Urinary bladder (tissue), 4 donors: Measurements from ENCODE around the gene CATSPER3. TPM values are rescaled to one million over a fixed set of nuclear protein-coding genes. Genes with fewer than 3 reads are reported as not detected.
A peak's percentile ranks its signal among the peaks of the same experiment; 100 is the strongest.

Experiments used
- DNase-seq: peaks from one replicate; pipeline ENCODE4 v3.0.0-alpha.2; 2015; ENCODE audit errors: extremely low spot score
- H3K27ac ChIP-seq: one replicate; pipeline ENCODE4 v1.5.1; 2013; ENCODE audit warnings: low read depth, mild to moderate bottlenecking, moderate library complexity
- H3K36me3 ChIP-seq: one replicate; pipeline ENCODE4 v1.6.1; 2013; ENCODE audit warnings: mild to moderate bottlenecking, moderate library complexity; ENCODE audit not compliant: insufficient read depth
- H3K4me1 ChIP-seq: one replicate; pipeline ENCODE4 v1.6.1; 2013; ENCODE audit warnings: mild to moderate bottlenecking, moderate library complexity; ENCODE audit not compliant: insufficient read depth
- H3K4me3 ChIP-seq: one replicate; pipeline ENCODE4 v1.5.1; 2013; ENCODE audit warnings: low read depth, low read length
- WGBS: extraction: QIAGEN DNeasy Blood & Tissue Kit; methylation state at CpG from one replicate; pipeline ENCODE4 v1.1.7; 2013; 5-methylcytosine and 5-hydroxymethylcytosine counted together
- polyA plus RNA-seq: library from polyadenylated mRNA; stranded (reverse); fragments of 200-250 nt; gene quantifications from one replicate; pipeline ENCODE4 v1.2.3, GENCODE V29; 2013
- total RNA-seq: library from RNA; depleted of rRNA; stranded (reverse); fragments of >200 nt; gene quantifications from one replicate; pipeline ENCODE4 v1.2.3, GENCODE V29; 2014
- donor health status: healthy with polysubstance abuse.
- donor health status: healthy.

The CATSPER3 gene
- total and polyA plus RNA-seq, 2 donors: 0.72 TPM; not detected in 1

DNA sequence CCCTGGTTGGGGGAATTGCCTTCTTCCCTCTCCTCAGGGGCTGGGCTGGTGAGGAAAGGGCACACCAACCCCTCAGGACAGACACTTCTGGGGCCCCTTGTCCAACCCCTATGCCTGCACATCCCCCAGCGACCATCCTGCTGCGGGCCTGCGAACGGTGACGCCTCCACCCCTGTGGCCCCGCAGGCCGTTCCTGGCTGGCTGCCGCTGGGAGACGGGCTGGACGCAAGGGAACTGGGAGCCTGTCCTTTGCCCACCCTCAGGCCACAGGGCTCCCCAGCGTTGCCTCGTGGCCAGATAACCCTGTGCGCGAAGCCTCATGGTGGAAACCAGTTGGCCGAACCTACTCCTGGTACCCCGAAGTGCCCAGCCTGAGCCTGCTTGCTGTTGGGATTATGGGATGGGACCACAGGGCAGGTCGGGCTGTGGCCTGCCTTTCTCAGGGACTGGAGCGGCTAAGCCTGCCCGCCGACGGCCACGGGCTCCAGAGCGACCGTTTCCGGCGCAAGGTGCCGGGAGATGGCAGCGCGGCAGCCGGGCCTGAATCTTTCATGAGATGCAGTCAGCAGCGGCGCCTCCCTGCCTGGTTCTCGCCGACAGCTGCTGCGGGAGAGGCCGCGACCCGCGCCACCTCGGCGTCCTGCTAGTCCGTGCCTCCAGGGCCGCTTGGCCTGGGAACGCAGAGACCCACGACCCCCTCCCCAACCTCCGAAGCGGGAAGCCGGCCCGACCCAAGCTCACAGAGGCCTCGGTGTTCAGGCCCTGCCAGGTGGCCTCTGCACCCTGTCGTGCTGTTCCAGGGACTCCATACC, 72.8 kb downstream of the CATSPER3 start:
- peak overlapping the region; percentile 69 for H3K4me3 ChIP-seq

DNA sequence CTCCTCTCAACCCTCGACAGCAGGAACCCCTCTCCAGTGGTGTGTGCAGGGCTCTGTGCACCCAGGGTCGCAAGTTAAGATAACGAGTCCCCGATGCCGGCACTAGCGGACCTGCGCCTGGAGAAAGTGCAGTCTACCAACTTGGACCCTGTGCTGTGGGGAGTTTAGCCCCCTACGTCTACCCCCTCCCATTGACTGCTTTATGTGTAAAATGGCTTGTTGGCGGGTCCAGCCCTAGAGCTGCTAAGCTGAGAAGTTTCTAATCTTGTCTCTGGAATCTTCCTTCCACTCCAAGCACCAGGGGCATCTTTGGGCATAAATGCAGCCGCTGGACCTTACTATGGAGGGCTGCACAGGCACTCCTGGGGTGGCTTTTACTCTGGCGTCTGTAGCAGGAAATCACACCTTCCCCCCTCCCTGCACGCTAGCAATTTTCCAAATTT, 73.5 kb downstream of the CATSPER3 start:
- Histone ChIP-seq H3K27ac (no peak overlapping the region), H3K4me1 (no peaks in the 10 kb centered on the region), H3K4me3 (no peak overlapping the region), H3K36me3 (no peaks in the 10 kb centered on the region)
- WGBS: 56% methylated on average over 12 of the region's 12 CpGs
- DNase-seq: no peak

More for the DNA sequence above, 72.8 kb downstream of the CATSPER3 start:
- DNase-seq: no peak
- WGBS: 29% methylated on average over 51 of the region's 51 CpGs
- Histone ChIP-seq H3K4me1 (no peaks in the 10 kb centered on the region), H3K27ac (peak overlapping the region; percentile 19), H3K36me3 (no peaks in the 10 kb centered on the region)

DNA sequence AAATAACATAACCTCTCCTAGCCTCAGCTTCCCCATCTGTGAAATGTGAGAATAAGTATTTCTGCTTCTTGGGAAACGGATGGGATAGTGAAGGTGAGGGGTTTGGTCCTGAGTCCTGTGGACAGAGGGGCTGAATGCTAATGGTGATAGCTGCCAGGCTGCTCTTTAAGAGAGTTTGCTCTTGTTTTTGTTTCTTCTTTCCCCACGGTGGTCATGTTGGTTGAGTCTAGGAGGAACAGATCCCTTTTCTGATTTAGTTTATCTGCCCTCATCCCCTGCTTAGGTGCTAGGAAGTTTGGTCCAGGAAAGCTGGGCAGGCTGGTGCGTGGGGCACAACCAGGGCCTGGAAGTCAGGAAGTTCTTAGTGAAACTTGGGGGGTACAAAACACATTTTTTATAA, 74.0 kb downstream of the CATSPER3 start:
- H3K4me3 ChIP-seq: no peak overlapping the region
- no peak for DNase-seq
- no peaks in the 10 kb centered on the region for H3K36me3 ChIP-seq
- no peaks in the 10 kb centered on the region for H3K4me1 ChIP-seq
- 79% methylated on average over 3 of the region's 3 CpGs for whole genome bisulfite sequencing
- H3K27ac ChIP-seq: no peak overlapping the region

DNA sequence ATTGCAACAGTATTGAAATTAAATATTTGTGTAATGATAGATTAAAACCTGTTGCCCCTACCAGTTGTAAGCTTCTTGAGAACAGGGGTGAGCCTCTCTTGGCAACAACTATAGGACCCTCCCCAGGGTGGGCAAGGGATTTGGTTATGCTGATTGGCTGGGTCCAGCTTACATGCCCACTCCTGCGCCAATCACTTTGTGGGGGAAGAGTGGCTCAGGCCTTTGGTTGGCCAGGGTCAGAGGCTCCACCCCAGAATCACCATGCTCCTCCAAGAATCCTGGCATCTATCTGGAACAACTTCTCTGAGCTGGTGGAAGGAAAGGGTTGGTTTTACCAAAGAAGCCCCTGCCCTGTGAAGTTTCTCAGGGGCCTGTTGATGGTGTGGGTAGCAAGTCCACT, 74.9 kb downstream of the CATSPER3 start:
- Histone ChIP-seq H3K36me3 (no peaks in the 10 kb centered on the region), H3K4me1 (no peaks in the 10 kb centered on the region), H3K27ac (no peak overlapping the region), H3K4me3 (no peak overlapping the region)
- 95% methylated on average over 1 of the region's 1 CpG for WGBS
- DNase-seq: no peak

DNA sequence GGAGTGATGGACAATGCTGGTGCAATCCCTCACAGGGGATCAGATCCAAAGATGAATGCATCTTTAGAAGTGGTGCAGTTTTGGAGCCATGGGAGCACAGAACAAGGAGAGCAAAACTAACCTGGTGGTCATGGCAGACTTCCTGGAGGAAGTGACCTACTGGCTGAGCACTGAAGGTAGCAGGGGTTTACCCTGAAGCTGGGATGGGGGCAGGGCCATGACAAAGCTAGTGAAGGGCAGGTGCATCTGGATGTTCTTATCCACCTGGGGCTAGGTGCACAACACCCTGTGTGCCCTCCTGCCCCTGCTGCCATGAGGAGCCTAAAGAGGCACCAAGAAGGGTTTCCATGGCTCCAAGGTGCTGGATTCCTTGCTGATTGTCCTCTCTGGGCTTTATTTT, 77.8 kb downstream of the CATSPER3 start:
- no peaks in the 10 kb centered on the region for H3K4me1 ChIP-seq
- H3K36me3 ChIP-seq: no peaks in the 10 kb centered on the region
- H3K27ac ChIP-seq: no peak overlapping the region
- no peak for DNase-seq
- H3K4me3 ChIP-seq: no peak overlapping the region

DNA sequence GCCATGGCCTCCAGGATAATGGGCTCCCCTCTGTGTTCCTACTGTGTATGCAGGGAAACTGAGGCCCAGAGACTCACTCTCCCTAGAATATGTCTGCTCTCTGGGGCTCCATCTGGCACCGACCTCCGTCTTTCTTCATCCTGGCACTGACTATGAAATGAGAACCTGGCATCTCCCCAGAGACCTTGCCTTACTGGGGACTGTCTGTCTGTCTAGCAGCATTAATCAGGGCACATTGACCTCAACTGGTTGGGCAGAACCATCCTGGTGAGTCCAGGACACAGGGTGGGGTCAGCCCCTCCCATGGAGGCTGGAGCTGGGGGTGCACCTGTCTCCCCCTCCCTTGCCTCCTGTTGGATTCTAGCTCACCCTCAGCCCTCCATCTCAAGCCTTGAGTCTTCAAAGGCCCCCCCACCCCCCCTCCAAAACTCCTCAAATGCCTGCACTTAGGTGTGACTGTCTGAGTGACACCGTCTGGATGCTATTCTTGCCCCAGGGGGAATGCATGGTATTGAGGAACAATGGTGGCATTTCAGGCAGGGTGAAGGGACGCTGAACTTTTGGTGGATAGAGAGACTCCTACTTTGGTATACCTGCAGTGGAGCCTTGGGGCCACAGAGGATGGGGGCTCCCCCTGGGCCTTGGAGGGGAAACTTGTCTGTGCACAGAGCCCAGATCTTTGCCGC, 79.1 kb downstream of the CATSPER3 start:
- no peak for DNase-seq
- H3K36me3 ChIP-seq: no peaks in the 10 kb centered on the region
- H3K27ac ChIP-seq: no peak overlapping the region
- H3K4me3 ChIP-seq: no peak overlapping the region
- WGBS: 70% methylated on average over 5 of the region's 5 CpGs
- no peaks in the 10 kb centered on the region for H3K4me1 ChIP-seq

DNA sequence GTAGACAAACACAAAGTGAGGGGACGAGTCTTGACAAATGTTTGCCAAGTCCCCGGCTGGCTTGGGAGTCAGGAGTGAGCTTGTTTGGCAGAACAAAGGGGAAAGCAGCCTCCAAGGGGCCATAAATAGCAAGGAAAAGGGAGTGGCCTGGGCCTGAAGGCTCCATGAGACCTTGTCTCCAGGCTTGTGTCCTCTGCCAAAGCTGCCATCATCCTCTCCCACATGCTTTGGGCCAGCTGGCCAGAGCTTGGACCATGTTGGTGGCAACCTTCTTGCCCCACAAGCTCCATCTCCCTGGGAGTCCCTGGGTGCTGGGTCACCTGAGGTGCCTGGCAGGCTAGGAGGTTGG, 79.6 kb downstream of the CATSPER3 start:
- H3K27ac ChIP-seq: no peak overlapping the region
- H3K4me3 ChIP-seq: no peak overlapping the region
- no peaks in the 10 kb centered on the region for H3K4me1 ChIP-seq
- 14% methylated on average over 2 of the region's 2 CpGs for WGBS
- no peaks in the 10 kb centered on the region for H3K36me3 ChIP-seq
- DNase-seq: no peak

DNA sequence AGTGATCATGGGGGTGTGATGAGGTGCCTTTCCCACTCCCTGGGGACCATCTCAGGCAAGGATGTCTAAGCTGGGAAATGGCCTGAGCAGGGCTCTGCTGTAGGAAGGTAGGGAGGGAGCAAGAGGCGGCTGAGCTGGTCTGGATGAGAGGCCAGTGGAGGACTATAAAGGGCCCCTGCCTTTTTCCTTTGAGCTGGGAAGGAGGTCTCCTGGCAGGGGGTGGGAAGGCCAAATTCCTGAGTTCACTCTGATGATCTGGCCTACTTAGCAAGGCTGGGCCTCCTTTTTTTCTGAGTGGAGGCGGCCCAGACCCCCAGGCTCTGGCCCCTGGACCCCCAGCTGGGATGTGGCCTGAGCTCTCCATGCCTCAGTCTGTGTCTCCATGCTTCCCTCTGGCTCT, 80.6 kb downstream of the CATSPER3 start:
- 96% methylated on average over 2 of the region's 2 CpGs for WGBS
- no peaks in the 10 kb centered on the region for H3K36me3 ChIP-seq
- H3K4me1 ChIP-seq: no peaks in the 10 kb centered on the region
- H3K4me3 ChIP-seq: no peak overlapping the region
- no peak overlapping the region for H3K27ac ChIP-seq
- no peak for DNase-seq

DNA sequence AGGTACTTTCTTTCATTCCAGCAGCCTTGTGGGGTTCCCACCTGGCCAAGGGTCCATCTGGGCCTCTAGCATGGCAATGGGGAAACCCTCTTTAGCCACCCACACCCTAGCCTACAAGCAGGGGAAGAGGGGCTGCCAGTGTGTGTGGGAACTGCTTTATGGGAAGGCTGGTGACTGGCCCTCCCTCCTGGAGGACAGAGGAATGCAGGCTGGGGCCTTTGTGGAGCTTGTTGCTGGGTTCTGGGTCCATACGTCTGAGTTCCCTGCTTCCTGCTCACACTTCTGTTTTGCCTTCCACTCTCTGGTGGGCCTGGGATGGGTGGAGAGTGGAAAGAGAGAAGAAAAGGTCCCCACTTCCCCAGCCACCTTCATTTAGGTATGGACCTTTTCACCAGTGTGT, 81.2 kb downstream of the CATSPER3 start:
- 28% methylated on average over 1 of the region's 1 CpG for WGBS
- no peak for DNase-seq
- Histone ChIP-seq H3K4me1 (no peaks in the 10 kb centered on the region), H3K4me3 (no peak overlapping the region), H3K27ac (no peak overlapping the region), H3K36me3 (no peaks in the 10 kb centered on the region)

DNA sequence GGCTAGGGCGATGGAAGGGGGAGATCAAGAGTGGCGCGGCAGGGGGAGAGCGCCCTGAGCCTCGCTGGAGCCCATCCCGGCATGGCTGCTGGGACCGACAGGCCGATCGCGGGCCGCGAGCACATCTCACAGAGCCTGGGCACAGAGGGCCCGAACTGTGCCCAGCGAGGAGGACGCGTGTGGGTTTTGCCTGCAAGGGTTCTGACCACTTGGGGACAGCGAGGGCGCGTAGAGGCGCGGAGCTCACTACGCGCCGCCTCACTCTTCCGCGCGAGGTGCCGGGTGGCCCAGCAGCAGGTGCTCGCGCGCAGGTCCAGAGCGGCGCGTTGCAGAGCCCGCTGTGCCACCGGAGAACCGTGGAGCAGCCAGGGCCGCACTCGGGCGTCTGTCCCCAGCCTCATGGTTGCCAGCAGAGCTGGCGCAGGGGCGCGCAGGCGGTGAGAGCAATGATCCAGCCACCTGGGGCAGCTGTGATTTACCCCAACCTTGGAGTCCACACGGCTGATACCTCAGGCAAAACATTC, 82.6 kb downstream of the CATSPER3 start:
- no peaks in the 10 kb centered on the region for H3K4me1 ChIP-seq
- H3K27ac ChIP-seq: no peak overlapping the region
- 64% methylated on average over 45 of the region's 45 CpGs for WGBS
- DNase-seq: no peak
- no peak overlapping the region for H3K4me3 ChIP-seq
- no peaks in the 10 kb centered on the region for H3K36me3 ChIP-seq

DNA sequence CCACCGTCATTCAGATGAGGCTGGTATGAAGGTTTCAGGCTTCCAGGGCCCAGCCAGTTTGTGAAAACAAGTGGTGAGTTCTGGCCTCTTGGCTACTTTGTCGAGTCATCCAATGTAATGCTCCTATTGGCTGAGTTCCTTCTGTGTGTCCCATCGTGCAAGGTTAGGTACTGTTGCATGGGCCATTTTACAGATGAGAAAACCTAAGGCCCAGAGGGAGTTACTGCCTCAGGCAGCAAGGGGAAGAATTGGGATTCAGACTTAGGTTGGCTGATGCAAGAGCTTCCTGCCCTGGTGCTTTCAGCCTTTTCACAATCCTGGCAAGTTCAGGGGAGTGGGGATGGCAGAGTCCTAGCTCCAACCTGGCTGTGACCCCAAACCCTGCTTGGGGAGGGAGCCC, 83.7 kb downstream of the CATSPER3 start:
- Histone ChIP-seq H3K27ac (no peak overlapping the region), H3K36me3 (no peaks in the 10 kb centered on the region), H3K4me1 (no peaks in the 10 kb centered on the region), H3K4me3 (no peak overlapping the region)
- 57% methylated on average over 3 of the region's 3 CpGs for WGBS
- DNase-seq: no peak

DNA sequence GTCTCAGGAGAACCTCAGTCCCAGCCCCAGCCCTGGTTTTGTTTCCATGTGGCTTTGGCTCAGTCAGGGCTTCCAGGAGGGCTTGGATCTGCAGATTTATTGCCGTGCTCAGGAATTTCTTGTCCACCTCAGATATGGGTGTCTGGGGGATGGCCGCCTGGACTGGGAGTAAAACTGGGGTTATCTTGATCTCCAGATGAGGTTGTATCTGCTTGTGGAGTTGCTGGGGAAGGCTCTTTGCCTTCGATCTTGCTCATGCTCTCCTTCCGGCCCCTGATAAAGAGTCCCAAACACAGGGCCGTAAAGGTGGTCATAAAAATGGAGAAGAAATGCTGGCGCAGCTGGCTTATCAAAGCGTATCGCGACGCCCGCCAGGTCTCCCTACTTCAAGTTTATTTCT, 84.2 kb downstream of the CATSPER3 start:
- Histone ChIP-seq H3K27ac (no peak overlapping the region), H3K36me3 (no peaks in the 10 kb centered on the region), H3K4me3 (no peak overlapping the region), H3K4me1 (no peaks in the 10 kb centered on the region)
- DNase-seq: no peak
- WGBS: 56% methylated on average over 11 of the region's 11 CpGs

DNA sequence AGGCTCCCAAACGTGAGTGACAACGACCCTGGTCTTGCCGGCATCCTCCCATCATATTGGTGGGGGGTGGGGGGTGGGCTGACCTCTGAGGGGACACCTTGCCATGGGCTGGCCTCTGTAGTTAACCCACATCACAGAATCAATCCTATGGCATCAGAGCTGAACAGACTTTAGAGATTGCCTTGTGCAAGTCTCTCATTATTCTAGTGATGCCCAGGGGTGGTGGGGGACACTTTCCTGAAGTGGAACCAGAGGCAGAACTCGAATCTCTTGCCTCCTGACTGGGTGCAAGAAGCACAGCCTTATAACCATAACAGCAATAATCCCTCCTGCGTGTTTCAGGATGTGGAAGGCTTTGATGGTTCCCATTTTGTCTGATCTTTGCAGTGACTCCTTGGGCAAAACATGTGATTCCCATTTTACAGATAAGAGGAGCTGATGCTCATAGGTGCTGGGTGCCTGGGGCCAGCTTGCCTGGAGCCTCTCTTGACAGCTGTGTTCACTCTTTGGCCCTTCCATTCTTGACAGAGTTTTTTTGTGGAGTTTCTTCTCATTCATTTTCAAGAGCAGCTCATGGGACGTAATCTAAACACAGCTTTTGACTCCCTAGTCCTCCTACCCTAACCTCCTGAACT, 84.9 kb downstream of the CATSPER3 start:
- Histone ChIP-seq H3K36me3 (no peaks in the 10 kb centered on the region), H3K4me1 (no peaks in the 10 kb centered on the region), H3K4me3 (no peak overlapping the region), H3K27ac (no peak overlapping the region)
- DNase-seq: no peak
- WGBS: 65% methylated on average over 6 of the region's 6 CpGs

DNA sequence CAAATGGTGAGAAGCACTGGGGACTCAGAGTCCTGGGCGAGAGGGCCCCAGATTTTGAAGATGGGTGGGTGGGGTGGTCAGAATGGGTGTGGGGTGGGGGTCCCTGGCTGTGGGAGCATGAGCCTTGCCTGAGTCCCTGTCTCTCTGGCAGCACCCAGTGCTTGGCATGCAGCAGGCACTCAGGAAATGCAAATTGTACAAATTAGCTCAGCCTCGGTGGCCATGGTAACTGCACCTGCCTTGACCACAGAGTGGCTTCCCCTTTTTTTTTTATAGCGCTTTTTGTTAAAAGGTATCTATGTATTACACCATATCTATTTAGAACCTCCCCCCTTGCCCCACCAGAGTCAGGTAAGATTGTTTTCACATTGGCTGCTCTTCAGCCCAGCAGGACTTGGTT, 85.6 kb downstream of the CATSPER3 start:
- H3K4me3 ChIP-seq: no peak overlapping the region
- WGBS: 86% methylated on average over 3 of the region's 3 CpGs
- H3K27ac ChIP-seq: no peak overlapping the region
- H3K4me1 ChIP-seq: no peaks in the 10 kb centered on the region
- no peak for DNase-seq
- H3K36me3 ChIP-seq: no peaks in the 10 kb centered on the region
